Gastroesophageal sphincter (tissue), 4 donors: Measurements from ENCODE around the gene SHKBP1. TPM values are rescaled to one million over a fixed set of nuclear protein-coding genes. Genes with fewer than 3 reads are reported as not detected.

Source experiments
- ATAC-seq: fragments of 150-250 bp; one replicate; pipeline ENCODE4 v1.9.1; 2016; ENCODE audit warnings: mild to moderate bottlenecking, moderate library complexity
- H3K27ac ChIP-seq, 4 donors: fragments of 200-600 bp; sonication (generic) in 3 of 4; 1 replicate in 3 of 4; 2 replicates in 1 of 4; pipeline ENCODE4 v1.5.1; 2016 to 2019
- H3K27me3 ChIP-seq: fragments of 200-600 bp; sonication (generic); one replicate; pipeline ENCODE4 v1.5.1; 2019
- H3K36me3 ChIP-seq, 2 donors: fragments of 200-600 bp; sonication (generic); one replicate each; pipeline ENCODE4 v1.5.1; 2019; ENCODE audit warnings: control low read depth in 1 of 2
- H3K4me1 ChIP-seq, 3 donors: fragments of 200-600 bp; sonication (generic); 1 replicate in 2 of 3; 2 replicates in 1 of 3; pipeline ENCODE4 v1.5.1; 2016 to 2019; ENCODE audit warnings: control low read depth in 2 of 3
- H3K4me3 ChIP-seq, 2 donors: fragments of 200-600 bp; sonication (generic); one replicate each; pipeline ENCODE4 v1.5.1; 2019; ENCODE audit warnings: mild to moderate bottlenecking in 1 of 2, moderate library complexity in 1 of 2
- H3K9me3 ChIP-seq, 3 donors: fragments of 200-600 bp; sonication (generic); one replicate each; pipeline ENCODE4 v1.5.1; 2017 to 2019; ENCODE audit warnings: control low read depth in 2 of 3
- CTCF ChIP-seq, 4 experiments: fragments of 200-600 bp in 2 of 4; fragments of 450-650 bp in 2 of 4; sonication (generic) in 1 of 4; IDR thresholded peaks; one replicate each; pipeline ENCODE4 v1.5.1; 2017 to 2019; ENCODE audit warnings: antibody characterized with exemption in 4 of 4, mild to moderate bottlenecking in 2 of 4, moderate library complexity in 2 of 4
- EP300 ChIP-seq: sonication (generic); formaldehyde crosslinking; IDR thresholded peaks from one replicate; pipeline ENCODE4 v1.6.1; 2017; ENCODE audit warnings: antibody characterized with exemption, mild to moderate bottlenecking
- POLR2A ChIP-seq, 2 donors: fragments of 450-650 bp; IDR thresholded peaks; one replicate each; pipeline ENCODE4 v1.6.1; 2017; ENCODE audit warnings: antibody characterized with exemption in 2 of 2, mild to moderate bottlenecking in 2 of 2, moderate library complexity in 1 of 2
- POLR2AphosphoS5 ChIP-seq: sonication (generic); formaldehyde crosslinking; IDR thresholded peaks from one replicate; pipeline ENCODE4 v1.6.1; 2017; ENCODE audit warnings: antibody characterized with exemption
- WGBS, 2 donors: methylation state at CpG; one replicate each; pipeline ENCODE4 v1.1.5; 2018; ENCODE audit warnings: low coverage in 1 of 2; 5-methylcytosine and 5-hydroxymethylcytosine counted together
- total RNA-seq, 4 donors: library from RNA; depleted of rRNA; stranded (reverse); fragments of >200 nt; gene quantifications; one replicate each; pipeline ENCODE4 v1.1.0, GENCODE V29; 2016

Gene SHKBP1
- total RNA-seq, 4 donors from 2014 or later, result 30.3 to 50.1 (median 37.7) TPM

- Histone ChIP-seq H3K27ac (no peak overlapping the region), H3K9me3 (peaks cover 0 to 10% (median 0%) of the 10 kb centered on the region in 3 donors), H3K4me3 (peak overlapping the region in 1 of 2 donors; percentile 49), H3K4me1 (peaks cover 0 to 26% (median 7%) of the 10 kb centered on the region in 3 donors), H3K27me3 (peaks cover 12% of the 10 kb centered on the region), H3K36me3 (peaks cover 0 to 26% of the 10 kb centered on the region in 2 donors)
- TF ChIP-seq POLR2A (IDR thresholded peaks at IDR 0.05) (no peak), CTCF (IDR thresholded peaks at IDR 0.05) (peak in 3 of 4 experiments; percentile 9 to 38 (median 10)), POLR2AphosphoS5 (no peak), EP300 (no peak)
- WGBS, 2 donors, result 0% methylated on average over 2 of the region's 75 CpGs; no CpG with 5 or more reads in 1 of the 2 donors
- no peak for ATAC-seq
Observed at GRCh38 chr19:40530091-40530901, 46.4 kb upstream of the SHKBP1 start.

GRCh38 chr19:40533508-40533907, 43.2 kb upstream of the SHKBP1 start:
- Histone ChIP-seq H3K9me3 (peaks cover 0 to 10% (median 0%) of the 10 kb centered on the region in 3 donors), H3K27me3 (peaks cover 12% of the 10 kb centered on the region), H3K27ac (no peak overlapping the region), H3K4me3 (no peak overlapping the region), H3K4me1 (peaks cover 0 to 26% (median 7%) of the 10 kb centered on the region in 3 donors), H3K36me3 (peaks cover 0 to 26% of the 10 kb centered on the region in 2 donors)
- TF ChIP-seq CTCF (IDR thresholded peaks at IDR 0.05), result no peak
- TF ChIP-seq POLR2AphosphoS5, result no peak
- TF ChIP-seq POLR2A (IDR thresholded peaks at IDR 0.05), result no peak
- 89 to 100% methylated on average over 2 of the region's 2 CpGs for WGBS, 2 donors
- ATAC-seq, result no peak

GRCh38 chr19:40534148-40534547, 42.5 kb upstream of the SHKBP1 start:
- H3K4me3 ChIP-seq, result no peak overlapping the region
- no peak overlapping the region for H3K27ac ChIP-seq
- peaks cover 12% of the 10 kb centered on the region for H3K27me3 ChIP-seq
- TF ChIP-seq CTCF (IDR thresholded peaks at IDR 0.05) (no peak), POLR2A (IDR thresholded peaks at IDR 0.05) (no peak), EP300 (no peak)
- no peak for ATAC-seq
- H3K9me3 ChIP-seq, result peaks cover 0 to 10% (median 0%) of the 10 kb centered on the region in 3 donors
- 17% methylated on average over 1 of the region's 4 CpGs; no CpG with 5 or more reads in 1 of the 2 donors for WGBS, 2 donors
- H3K4me1 ChIP-seq, result peaks cover 0 to 21% (median 7%) of the 10 kb centered on the region in 3 donors
- H3K36me3 ChIP-seq, result peaks cover 0 to 26% of the 10 kb centered on the region in 2 donors

GRCh38 chr19:40539070-40539469, 37.6 kb upstream of the SHKBP1 start:
- Histone ChIP-seq H3K4me1 (peaks cover 0 to 23% (median 0%) of the 10 kb centered on the region in 3 donors), H3K27me3 (no peaks in the 10 kb centered on the region), H3K27ac (no peak overlapping the region), H3K9me3 (peaks cover 0 to 5% (median 0%) of the 10 kb centered on the region in 3 donors), H3K4me3 (no peak overlapping the region), H3K36me3 (peaks cover 0 to 12% of the 10 kb centered on the region in 2 donors)
- no peak for ATAC-seq
- no peak for TF ChIP-seq POLR2AphosphoS5
- no peak for TF ChIP-seq EP300
- TF ChIP-seq CTCF (IDR thresholded peaks at IDR 0.05), result no peak
- TF ChIP-seq POLR2A (IDR thresholded peaks at IDR 0.05), result no peak
- WGBS, 2 donors, result 30 to 63% methylated on average over 2 of the region's 4 CpGs
